Endothelial cell of umbilical vein (primary cell): Measurements from ENCODE around the gene SEC11A.
"Not testable (repeated sequence)": the region's sequence is repeated elsewhere in the genome, so short reads cannot be mapped to it uniquely, and the experiment has no call there.

Experiments used
- CTCF ChIP-seq, 2 donors: IDR thresholded peaks; 1 replicate in 1 of 2; 2 replicates in 1 of 2; pipeline ENCODE4 v1.5.1; 2011; ENCODE audit warnings: low read length in 2 of 2, mild to moderate bottlenecking in 2 of 2, moderate library complexity in 2 of 2, control low read depth in 1 of 2, inconsistent platforms in 1 of 2, low read depth in 1 of 2; ENCODE audit not compliant: insufficient read depth in 1 of 2; ENCODE audit errors: extremely low read depth in 1 of 2
- EZH2 ChIP-seq: IDR thresholded peaks from 2 replicates; pipeline ENCODE4 v1.6.1; 2012; ENCODE audit warnings: borderline replicate concordance, low read depth, mild to moderate bottlenecking, moderate library complexity, low read length, inconsistent platforms; ENCODE audit not compliant: severe bottlenecking
- FOS ChIP-seq: IDR thresholded peaks from 2 replicates; pipeline ENCODE4 v1.6.1; 2011; ENCODE audit warnings: mild to moderate bottlenecking, low read length, moderate library complexity, borderline replicate concordance; ENCODE audit not compliant: insufficient read depth
- POLR2AphosphoS5 ChIP-seq: IDR thresholded peaks from 2 replicates; pipeline ENCODE4 v1.6.1; 2012; ENCODE audit warnings: low read depth, mild to moderate bottlenecking, control low read depth, low read length, moderate library complexity; ENCODE audit not compliant: insufficient read depth
- TF ChIP-seq, protein P1 (sequence below): IDR thresholded peaks from 2 replicates; pipeline ENCODE4 v1.6.1; 2011; ENCODE audit not compliant: insufficient read depth, insufficient read length

GRCh38 chr15:84686446-84686845 lies 29.5 kb downstream of the SEC11A start:
- TF ChIP-seq CTCF (IDR thresholded peaks at IDR 0.05; ENCODE audit: extremely low read depth in 1 of 2, insufficient read depth in 1 of 2, low read depth in 1 of 2, low read length in 2 of 2); FOS; EZH2; POLR2AphosphoS5: not testable (repeated sequence)
- TF ChIP-seq, protein P1, sequence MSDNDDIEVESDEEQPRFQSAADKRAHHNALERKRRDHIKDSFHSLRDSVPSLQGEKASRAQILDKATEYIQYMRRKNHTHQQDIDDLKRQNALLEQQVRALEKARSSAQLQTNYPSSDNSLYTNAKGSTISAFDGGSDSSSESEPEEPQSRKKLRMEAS = not testable (repeated sequence)
